ENCODE data around the gene FTCDNL1.

FTCDNL1 gene

DNA sequence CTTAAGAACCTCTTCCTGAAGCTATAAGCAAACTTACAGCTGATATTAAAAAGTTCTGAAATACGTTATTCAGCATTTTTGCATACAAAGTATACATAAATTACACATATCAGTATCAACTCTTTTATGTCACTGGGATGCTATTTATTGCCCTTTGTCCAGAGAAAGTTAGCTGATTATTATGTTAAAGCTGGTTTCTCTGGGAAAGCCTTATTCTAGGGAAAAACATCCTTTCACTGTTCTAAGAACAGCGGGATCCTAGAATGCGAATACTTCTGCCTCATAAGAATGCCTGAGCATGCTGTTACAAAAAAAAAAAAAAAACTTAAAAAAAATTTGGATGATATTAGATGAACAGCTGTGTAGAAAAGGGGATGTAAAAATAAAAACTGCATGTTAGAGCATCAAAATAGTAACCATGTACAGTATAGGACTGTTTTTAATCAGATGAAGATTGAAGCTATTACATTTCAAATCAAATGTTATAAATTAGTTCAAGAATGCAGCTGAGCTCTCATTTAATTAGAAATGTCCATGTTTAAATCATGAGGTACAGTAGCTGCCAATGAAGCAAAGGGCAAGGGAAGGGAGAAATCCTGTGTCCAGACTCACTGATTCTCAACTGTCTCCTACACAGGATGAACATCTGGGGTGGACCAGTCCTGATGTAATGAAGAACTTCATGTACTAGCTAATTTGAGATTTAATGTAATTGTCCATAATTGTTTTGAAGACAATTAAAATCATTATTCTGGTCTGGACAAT is 8.2 kb downstream of the FTCDNL1 start:
- FAIRE-seq (no peak), DNase-seq (ENCODE audit: low spot score) (no peak)

DNA sequence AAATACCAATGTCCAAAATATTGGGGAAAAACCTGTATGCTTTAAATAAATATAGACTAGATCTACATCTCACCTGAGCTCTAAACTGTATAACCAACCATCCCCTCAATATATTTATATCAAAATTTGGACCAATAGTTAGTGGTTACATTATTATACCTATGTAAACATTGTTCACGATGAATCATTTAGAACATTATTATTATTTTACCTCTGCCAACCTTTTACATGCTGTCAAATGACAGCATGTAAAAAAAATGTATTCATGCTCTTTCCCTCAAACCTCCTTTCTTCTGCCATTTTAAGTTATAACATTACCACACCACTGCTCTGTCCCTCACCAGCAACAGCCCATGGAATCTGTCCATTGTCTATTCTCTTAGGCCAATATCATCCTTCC is 9.6 kb downstream of the FTCDNL1 start:
- no peak for FAIRE-seq
- DNase-seq (ENCODE audit: low spot score): no peak

DNA sequence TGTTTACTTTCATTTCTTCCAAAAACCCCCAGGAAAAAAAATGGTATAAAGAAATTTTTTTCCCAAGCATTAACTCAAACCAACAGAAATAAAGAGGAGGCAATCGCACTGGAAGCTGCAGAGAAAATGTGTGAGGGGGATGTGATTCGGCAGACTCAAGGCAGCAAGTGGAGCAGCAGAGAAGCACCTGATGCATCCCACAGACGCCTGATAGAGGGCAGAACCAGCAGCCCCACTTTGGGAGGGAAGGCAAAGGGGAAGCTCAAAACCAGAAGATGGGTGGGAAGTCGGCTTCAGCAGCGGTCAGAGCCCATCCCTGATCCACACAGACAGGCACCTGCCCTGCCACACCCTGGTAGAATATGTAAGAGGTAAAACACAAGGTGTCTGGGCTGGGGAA is 12.6 kb downstream of the FTCDNL1 start:
- FAIRE-seq (no peak), DNase-seq (ENCODE audit: low spot score) (no peak)

DNA sequence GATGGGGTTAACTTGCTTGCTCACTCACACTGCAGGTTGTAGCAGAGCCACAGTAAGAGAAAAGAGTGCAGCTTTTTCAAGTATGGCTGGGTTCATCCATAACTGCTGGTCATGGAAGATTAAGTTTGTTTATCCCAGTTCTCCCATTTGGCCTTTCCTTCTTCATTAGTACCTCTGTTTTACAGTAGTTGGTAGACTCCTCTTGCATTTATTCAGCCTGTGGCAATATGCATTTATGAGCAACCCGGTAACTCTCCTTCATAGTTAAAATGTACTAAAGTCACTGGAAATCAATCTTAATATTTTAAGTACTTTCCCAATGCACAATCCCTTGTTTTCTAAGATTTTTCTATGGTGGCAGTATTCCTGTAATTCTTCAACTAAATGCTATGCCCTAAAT is 14.0 kb downstream of the FTCDNL1 start:
- no peak for FAIRE-seq
- no peak for DNase-seq (ENCODE audit: low spot score)

DNA sequence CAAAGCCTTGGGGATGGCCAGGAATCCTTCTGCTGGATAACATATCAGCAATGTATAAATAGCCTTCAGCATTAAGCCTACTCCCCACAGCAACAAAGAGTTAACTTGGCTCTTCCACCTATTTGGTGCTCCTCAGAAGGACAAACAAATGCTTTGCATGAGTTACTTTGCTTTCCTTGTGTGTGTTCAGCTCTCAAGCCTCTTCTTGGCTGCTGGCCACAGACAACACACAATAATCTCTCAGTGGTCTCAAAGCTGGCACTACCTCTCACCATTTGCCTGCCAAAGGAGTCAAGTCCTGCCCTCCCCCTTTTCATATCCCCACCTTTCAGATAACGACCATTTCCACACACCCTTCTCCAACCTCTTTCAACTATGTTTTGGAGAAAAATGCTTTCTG is 17.5 kb downstream of the FTCDNL1 start:
- DNase-seq (ENCODE audit: low spot score) (no peak), FAIRE-seq (no peak)

DNA sequence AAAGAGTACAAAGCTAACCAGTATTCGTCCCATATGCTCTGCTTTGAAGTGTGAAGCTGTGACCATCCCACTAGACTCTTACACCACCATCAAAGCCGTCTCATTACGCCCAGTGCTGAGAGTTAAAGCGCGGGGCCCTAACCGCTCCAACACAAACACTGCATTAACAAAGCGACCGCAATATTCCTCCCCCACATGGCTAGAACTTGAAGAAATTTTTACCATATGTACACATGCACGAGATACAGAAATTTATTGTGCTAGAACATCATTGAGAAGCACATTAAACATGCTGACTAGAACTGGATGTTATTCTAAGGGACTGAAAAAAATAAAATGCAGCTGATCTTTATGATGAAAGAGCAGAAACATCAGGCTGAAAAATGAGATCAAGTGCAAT is 20.5 kb downstream of the FTCDNL1 start:
- FAIRE-seq (no peak), DNase-seq (ENCODE audit: low spot score) (no peak)

DNA sequence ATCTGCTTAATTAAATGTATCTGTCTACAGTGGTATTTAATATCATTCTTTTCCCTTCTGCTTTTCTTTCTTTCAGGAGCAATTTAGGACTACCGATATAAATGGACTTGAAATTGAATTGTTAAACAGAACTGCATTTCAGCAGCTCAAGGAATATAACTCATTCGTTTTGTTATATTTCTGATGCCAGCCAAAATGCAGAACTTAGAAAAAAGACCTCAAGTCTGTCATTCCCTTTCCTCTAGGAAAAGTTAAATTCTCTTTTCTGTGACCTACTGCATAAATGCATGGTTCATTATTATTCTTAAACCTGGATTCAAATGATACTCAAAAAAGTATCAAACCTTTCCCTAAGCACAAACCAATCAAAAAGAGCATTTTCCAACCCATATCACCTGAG is 21.4 kb downstream of the FTCDNL1 start:
- no peak for DNase-seq (ENCODE audit: low spot score)
- FAIRE-seq: no peak

DNA sequence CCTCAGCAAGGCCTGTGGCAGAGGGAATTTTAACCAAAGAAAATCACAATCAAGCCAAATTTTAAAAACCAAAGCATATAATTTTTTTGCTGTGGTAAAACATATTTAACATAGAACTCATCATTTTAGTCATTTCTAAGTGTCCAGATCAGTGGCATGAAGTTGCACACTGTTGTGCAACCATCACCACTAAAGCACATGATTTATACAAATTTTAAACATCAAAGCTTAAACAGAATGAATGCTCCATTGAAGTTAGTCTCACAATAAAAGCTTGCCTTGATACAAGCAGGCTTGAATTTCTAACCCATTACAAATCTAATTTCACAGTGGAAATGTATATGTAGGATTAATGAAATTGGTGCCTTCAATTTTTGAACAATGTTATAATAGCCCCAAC is 31.2 kb downstream of the FTCDNL1 start:
- no peak for FAIRE-seq
- DNase-seq (ENCODE audit: low spot score): no peak

DNA sequence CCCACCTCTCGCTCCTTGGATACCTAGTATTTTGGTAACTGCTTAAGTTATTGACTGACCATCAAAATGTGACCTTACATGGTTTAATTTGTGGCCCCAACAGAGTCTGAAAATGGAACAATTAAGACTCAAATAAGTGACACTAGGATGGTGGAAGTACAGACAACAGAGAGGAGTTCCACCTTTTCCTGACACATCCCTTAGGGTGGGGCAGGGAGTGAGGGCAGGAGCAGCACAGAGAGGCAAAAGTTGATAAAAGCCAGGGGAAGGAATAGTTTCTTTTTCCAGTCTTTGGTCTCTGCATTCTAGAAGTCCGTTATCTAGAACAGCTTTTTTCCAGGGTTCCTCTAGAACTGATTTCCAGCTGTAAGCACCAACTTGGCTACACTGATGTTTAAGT is 32.2 kb downstream of the FTCDNL1 start:
- no peak for DNase-seq (ENCODE audit: low spot score)
- FAIRE-seq: no peak

DNA sequence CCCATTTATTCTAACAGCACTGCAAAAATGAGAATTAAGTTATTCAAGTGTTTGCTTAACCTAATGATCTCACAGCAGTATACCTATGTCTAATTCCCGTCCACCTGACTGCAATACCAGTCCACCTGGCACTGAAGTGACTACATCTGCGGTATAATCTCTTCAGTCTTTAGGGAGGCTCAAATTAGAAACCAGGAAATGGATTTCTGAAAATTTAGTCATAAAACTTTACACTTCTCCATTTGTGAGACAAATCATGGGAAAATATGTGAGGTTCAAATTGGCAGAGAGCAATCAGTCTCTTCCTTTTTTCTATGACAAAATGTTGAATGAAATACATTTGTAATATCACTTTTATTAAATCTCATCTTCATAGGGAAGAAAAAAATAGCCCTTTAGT is 33.0 kb downstream of the FTCDNL1 start:
- FAIRE-seq (no peak), DNase-seq (ENCODE audit: low spot score) (no peak)

DNA sequence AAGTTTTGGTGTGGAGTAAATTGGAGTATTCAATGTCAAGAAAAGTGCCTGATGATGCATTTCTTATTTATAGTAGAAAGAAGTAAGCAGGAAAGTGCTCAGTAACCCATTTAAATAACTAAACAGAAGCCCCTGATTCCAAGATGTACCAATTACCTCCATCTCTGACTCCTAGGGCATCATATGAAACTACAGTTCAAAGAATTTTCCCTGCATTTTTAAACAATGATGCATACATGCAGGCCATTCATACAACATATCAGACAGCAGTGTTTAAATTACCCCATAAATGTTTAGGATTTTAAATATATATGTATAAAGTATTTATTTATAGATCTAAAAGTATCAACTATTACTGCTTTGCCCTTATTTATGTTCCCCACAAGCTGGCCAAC is 36.2 kb downstream of the FTCDNL1 start:
- FAIRE-seq (no peak), DNase-seq (ENCODE audit: low spot score) (no peak)

DNA sequence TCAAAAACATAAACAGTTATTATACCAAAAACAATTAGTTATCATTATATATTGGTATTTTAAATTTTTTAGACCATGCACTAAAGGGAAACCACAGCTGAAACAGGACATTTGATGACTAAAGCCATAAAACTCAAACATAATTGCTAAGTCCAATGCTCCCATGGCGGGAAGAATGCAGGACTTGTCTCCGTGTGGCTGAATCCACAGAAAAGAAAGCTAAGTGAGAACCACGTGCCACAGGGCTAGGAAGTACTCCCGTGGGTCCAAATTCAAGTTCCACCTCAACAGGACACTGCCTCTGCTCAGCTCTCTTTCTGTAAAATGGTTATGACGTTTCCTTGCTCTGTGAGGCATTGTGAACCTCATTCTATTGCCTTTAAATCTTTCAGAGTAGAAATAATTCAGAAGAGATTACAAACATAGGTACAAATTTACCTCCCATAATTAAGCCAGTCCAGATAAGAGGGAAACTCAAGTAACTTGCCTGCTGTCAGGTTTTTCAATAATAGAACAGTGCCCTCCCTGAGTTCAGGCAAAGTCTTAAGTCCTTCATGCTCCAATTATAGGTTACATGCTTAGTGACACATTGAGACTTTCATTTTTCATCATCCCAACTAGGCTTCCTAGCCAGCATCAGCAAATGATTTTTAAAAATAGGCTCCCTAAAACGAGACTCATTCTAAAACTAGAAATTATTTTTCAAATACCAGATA is 36.7 kb downstream of the FTCDNL1 start:
- no peak for FAIRE-seq

DNA sequence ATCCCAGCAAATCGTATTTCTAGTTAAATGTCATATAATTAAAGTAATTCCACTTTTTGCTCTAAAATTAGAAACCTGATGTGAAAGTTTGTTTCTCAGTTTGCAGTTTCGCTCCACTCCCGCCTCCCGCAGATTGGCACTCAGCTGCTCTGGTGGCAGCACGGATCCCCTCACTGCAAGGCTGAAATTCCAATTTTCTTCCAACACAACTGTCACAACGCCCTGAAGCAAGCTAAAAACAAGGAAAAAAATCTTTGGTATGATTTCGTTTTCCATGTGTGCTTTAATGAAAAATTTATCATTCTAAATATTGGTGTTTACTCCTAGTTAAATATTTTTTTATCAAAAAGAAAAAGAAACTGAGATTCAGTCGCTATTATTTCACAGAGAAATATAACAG is 38.5 kb downstream of the FTCDNL1 start:
- no peak for FAIRE-seq
- DNase-seq (ENCODE audit: low spot score): no peak

More for the DNA sequence above, 36.7 kb downstream of the FTCDNL1 start:
- no peak for DNase-seq (ENCODE audit: low spot score)

DNA sequence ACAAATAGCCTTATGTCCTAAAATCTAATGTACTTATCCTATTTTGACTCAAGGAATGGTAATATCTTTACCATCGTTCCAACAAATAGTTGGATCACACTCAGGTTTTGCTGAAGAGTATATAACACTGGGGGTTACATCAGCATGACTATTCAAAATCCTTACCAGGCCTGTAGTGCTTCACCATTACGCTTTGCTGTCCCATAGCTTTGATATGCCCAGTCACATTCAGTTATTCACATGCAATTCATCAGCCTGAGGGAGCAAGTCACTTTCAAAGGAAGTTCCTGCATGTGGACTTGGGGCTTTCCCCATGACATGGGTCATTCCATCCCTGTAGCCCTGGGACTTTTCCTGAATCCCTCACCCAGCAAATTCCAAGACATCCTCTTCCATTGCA is 39.6 kb downstream of the FTCDNL1 start:
- FAIRE-seq: no peak
- DNase-seq (ENCODE audit: low spot score): no peak

DNA sequence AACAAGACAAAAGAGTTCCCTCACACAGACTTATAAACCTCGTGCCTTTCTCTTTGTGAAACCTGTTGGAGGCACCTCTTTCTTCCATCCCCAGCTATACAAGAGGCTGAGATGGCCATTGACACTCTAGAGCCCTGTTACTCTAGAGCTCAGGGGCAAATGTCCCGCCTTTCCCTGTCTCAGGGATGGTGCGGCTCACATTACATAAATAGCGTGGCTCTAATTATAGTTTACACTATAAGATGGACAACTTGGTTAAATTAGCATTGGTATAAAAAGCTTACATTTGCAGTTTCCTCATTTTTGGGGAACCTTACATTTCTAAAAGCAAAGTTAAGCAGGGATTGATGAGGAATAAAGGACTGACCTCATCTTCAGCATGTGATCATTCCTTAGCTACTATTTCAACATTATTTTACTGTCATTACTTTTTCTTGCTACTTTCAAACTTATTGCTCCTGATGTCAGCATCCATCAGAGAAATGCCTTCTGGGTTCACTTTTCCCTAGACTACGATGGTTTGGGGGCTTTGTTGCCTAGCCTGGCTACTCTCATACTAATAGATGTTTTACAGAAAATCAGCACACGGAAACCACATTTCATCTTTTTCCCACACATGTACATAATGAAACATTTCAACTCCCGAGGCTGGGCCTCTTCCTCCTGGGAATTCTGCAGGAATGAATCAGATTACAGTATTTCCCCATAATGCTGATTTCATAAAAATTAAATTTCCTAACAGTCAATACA is 40.4 kb downstream of the FTCDNL1 start:
- DNase-seq (ENCODE audit: low spot score) (no peak), FAIRE-seq (no peak)

DNA sequence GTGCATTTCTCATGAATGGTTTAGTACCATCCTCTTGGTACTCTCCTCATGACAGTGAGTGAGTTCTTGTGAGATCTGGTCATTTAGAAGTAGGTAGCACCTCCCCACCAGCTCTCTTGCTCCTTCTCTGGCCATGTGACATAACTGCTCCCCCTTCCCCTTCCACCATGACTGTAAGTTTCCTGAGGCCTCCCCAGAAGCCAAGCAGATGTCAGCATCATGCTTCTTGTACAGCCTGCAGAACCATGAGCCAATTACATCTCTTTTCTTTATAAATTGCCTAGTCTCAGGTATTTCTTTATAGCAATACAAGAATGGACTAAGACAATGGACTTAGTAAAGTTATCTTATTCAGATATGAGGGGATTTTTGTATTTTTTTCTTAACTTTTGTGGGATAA is 43.0 kb downstream of the FTCDNL1 start:
- no peak for DNase-seq (ENCODE audit: low spot score)
- FAIRE-seq: no peak

DNA sequence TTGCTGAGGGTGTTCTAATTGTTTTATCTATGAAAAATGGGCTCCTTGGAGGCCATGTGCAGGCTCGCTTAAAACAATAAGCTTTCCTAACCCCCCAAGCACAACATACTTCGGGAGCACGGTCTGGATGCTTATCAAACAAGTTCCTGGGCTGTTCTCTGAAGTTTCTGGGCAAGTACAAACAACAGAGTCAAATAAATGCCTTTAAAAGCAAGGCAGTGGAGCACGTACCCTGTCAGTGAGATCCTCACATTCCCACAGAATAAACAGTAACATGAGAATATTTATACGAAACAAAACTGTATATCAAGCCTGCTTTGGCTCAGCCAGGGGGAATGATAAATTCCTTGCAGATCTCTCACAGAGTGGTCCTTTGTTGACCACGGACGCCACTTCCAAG is 44.8 kb downstream of the FTCDNL1 start:
- FAIRE-seq (no peak), DNase-seq (ENCODE audit: low spot score) (no peak)

DNA sequence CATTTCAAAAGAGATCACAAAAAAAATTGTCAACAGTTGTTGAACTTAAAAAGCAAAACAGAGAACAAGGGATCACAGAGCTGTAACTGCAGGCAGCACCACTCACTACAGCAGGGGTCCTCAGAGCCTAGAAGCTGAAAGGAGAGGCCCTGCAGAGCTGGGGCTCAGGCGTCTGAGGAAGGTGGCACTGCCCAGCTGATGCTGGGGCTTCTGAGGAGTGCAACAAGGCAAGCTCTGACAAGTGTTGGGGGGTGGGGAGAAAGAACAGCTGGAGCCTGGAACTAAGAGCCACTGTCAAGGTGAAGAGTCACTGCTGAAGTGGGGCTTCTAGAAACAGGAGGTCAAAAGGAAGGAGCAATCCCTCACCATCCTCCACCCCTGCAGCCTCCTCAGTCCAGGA is 46.2 kb downstream of the FTCDNL1 start:
- FAIRE-seq (no peak), DNase-seq (ENCODE audit: low spot score) (no peak)

DNA sequence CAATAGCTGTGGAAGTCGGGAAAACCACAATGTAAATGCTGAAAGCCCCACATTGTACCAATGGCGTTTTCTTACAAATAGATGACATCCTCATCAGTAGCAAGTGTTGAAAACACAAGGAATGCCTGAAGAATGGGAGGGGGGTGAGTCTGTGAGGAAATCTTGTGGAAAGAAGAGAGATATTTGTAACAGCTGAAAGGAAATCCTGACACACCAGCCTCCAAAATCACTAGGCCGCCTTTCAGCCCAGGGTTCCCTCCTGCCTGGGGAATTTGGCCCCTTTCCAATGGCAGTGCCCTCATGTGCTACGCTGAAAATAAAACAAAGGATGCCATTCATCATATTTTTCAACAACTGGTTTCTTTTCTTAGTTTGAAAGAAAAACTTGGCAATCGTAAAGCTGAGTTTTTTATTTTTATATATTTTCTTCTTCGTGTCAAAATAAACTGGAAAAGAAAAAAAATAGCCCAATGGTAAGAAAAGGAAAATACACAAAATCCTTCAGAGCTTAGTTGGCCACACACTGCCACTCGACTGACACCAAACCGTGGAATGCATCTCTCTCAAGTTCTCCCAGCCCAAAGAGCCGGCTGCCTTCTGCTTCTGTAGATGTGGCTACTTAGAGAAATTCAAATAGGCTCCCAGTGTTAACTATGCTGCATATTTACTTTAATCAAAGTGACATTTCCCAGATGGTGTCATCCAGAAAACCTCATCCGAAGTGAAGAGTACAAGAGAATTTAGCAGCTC is 52.0 kb downstream of the FTCDNL1 start:
- DNase-seq (ENCODE audit: low spot score) (peak; percentile 67), FAIRE-seq (no peak)

DNA sequence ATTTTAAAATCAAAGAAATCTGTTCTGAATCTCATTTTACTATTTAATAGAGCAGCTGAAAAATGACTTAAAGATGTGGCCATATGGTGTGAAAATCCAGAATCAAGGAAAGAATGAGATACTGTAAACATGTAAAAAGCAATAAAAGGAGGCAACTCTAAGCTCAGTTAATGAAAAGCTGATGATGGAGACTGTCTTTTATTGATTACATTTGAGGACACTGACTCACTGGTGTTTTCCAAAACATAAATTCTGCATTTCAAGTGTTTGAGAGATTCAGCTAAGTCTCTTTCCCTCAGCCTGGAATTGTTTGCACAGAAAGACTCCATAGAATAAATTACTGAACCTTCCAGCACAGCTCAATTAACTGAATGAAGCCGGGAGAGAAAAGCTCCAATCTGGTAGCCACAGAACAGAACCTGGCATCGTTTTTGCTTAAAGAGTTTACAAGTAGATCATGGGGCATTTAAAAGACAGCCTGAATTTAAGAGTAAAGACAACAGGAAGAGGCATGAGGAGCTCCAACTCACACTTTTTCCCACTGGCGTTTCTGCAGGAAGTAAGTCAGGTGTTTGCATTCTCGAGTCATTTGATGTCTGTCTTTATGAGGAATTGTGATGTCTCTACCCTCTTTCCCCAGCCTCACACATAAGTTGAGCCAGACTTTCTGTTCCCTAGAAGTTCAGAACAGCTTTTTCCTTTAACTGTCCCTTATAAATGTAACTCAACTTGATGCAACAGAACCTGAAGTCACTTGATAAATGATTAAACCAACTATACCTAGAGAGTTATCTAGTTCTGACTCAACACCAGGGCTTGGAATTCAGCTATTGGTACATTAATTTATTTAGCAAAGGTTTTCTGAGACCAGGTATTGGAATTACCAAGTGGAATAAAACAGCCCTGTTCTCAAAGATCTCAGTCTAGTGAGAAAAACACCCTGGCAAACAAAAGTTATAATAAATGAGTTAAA is 53.3 kb downstream of the FTCDNL1 start:
- FAIRE-seq (no peak), DNase-seq (ENCODE audit: low spot score) (no peak)

DNA sequence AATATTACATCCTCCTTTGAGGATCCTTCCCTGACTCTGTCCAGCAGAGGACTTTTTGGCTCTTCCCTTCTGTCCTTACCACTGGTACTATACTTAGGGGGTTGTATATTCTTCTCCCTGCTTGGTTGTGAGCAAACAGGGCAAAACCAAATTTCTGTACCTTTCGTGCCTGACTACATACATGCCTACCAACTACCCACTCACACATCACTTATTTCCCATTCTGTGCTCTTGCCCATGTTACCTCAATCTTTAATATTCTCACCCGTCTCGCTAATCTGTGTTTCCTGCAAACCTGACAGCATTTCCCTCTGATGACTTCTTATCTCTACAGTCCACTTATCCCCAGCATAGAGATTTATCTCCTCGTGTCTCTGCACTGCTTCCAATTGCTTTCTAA is 58.6 kb downstream of the FTCDNL1 start:
- DNase-seq (ENCODE audit: low spot score) (no peak), FAIRE-seq (no peak)
